GM06990 (cell line): ENCODE data around the gene WASF1.

Experiments
- DNase-seq: peaks from one replicate; pipeline ENCODE4 v3.0.0-alpha.2; 2011; ENCODE audit not compliant: insufficient read length; ENCODE audit errors: extremely low read depth
- H3K27me3 ChIP-seq: replicated peaks from 2 replicates; pipeline ENCODE4 v1.6.0; 2011; ENCODE audit warnings: low read length; ENCODE audit not compliant: control insufficient read depth, insufficient read depth
- H3K36me3 ChIP-seq: 2 replicates; pipeline ENCODE4 v1.5.1; 2011; ENCODE audit warnings: low read length; ENCODE audit not compliant: control insufficient read depth, insufficient read depth
- H3K4me3 ChIP-seq: replicated peaks from 2 replicates; pipeline ENCODE4 v1.5.1; 2011; ENCODE audit warnings: low read depth, mild to moderate bottlenecking, control low read depth, low read length
- CTCF ChIP-seq: IDR thresholded peaks from 2 replicates; pipeline ENCODE4 v1.5.1; 2011; ENCODE audit warnings: low read length, control low read depth, mild to moderate bottlenecking, inconsistent platforms; ENCODE audit not compliant: insufficient read depth, poor library complexity, severe bottlenecking

Gene WASF1

GRCh38 chr6:110170081-110170480 lies 9.4 kb downstream of the WASF1 start:
- DNase-seq = no peak
- Histone ChIP-seq H3K4me3 (no peak overlapping the region), H3K36me3 (no peaks in the 10 kb centered on the region), H3K27me3 (no peaks in the 10 kb centered on the region)
- no peak for TF ChIP-seq CTCF

GRCh38 chr6:110158479-110158878 lies 21.0 kb downstream of the WASF1 start:
- H3K36me3 ChIP-seq = no peaks in the 10 kb centered on the region
- H3K4me3 ChIP-seq = no peak overlapping the region
- no peaks in the 10 kb centered on the region for H3K27me3 ChIP-seq
- no peak for DNase-seq
- TF ChIP-seq CTCF = no peak

GRCh38 chr6:110147870-110148269 lies 31.6 kb downstream of the WASF1 start:
- no peak overlapping the region for H3K4me3 ChIP-seq
- no peaks in the 10 kb centered on the region for H3K36me3 ChIP-seq
- TF ChIP-seq CTCF = no peak
- DNase-seq = no peak
- H3K27me3 ChIP-seq = no peaks in the 10 kb centered on the region

GRCh38 chr6:110140650-110141049 lies 38.8 kb downstream of the WASF1 start:
- Histone ChIP-seq H3K36me3 (no peaks in the 10 kb centered on the region), H3K27me3 (no peaks in the 10 kb centered on the region; the same call in 1 of the 2 replicates), H3K4me3 (no peak overlapping the region)
- no peak for TF ChIP-seq CTCF
- DNase-seq = no peak

GRCh38 chr6:110139052-110139451 lies 40.4 kb downstream of the WASF1 start:
- Histone ChIP-seq H3K4me3 (no peak overlapping the region), H3K36me3 (no peaks in the 10 kb centered on the region), H3K27me3 (no peaks in the 10 kb centered on the region; the same call in 1 of the 2 replicates)
- no peak for TF ChIP-seq CTCF
- DNase-seq = no peak
